ENCODE results near the gene ZPBP2. TPM values are rescaled to one million over a fixed set of nuclear protein-coding genes. Genes with fewer than 3 reads are reported as not detected.
"Not testable (repeated sequence)": the region's sequence is repeated elsewhere in the genome, so short reads cannot be mapped to it uniquely, and the experiment has no call there.

The ZPBP2 gene
- total RNA-seq, 1 donor from 2014 or later, result not detected

DNA sequence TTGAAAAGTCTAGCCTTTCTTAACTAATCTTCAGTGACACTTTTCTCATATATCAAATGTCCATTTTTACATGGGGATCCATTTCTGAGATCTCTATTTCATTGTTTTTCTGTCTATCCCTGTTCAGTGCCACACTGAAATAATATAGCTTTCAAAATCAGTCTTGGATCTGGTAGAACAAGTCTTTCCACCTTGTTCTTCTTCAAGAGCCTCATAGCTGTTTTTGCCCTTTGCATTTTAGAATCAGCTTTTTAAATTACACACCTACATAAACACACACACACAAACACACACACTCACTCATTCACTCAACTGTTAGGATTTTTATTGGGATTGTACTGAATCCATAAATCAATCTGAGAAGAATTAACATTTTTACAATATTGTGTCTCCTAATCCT lies 31.2 kb downstream of the ZPBP2 start:
- peaks cover 6% of the 10 kb centered on the region for H3K9me3 Mint-ChIP-seq
- no peak for DNase-seq (ENCODE audit: extremely low spot score, unreplicated experiment)
- H3K27ac Mint-ChIP-seq, result peak overlapping the region; percentile 73
- H3K27me3 Mint-ChIP-seq, result peaks cover 4% of the 10 kb centered on the region
- TF ChIP-seq, protein P1, sequence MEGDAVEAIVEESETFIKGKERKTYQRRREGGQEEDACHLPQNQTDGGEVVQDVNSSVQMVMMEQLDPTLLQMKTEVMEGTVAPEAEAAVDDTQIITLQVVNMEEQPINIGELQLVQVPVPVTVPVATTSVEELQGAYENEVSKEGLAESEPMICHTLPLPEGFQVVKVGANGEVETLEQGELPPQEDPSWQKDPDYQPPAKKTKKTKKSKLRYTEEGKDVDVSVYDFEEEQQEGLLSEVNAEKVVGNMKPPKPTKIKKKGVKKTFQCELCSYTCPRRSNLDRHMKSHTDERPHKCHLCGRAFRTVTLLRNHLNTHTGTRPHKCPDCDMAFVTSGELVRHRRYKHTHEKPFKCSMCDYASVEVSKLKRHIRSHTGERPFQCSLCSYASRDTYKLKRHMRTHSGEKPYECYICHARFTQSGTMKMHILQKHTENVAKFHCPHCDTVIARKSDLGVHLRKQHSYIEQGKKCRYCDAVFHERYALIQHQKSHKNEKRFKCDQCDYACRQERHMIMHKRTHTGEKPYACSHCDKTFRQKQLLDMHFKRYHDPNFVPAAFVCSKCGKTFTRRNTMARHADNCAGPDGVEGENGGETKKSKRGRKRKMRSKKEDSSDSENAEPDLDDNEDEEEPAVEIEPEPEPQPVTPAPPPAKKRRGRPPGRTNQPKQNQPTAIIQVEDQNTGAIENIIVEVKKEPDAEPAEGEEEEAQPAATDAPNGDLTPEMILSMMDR (conservative IDR thresholded peaks at IDR 0.05), result no peak
- H3K4me1 Mint-ChIP-seq (ENCODE audit: unreplicated experiment), result no peaks in the 10 kb centered on the region
- peaks cover 4% of the 10 kb centered on the region for H3K36me3 Mint-ChIP-seq
- H3K4me3 Mint-ChIP-seq, result peak overlapping the region; percentile 30

DNA sequence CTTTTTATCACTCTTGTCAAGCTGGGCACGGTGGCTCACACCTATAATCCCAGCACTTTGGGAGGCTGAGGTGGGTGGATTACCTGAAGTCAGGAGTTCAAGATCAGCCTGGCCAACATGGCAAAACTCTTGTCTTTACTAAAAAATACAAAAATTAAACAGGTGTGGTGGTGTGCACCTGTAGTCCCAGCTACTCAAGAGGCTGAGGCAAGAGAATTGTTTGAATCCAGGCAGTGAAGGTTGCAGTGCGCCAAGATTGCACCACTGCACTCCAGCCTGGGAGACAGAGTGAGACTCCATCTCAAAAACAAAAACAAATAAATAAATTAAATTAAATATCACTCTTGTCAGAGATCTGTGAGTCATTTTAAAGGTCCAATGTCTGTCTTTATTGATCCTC lies 34.0 kb downstream of the ZPBP2 start:
- not testable (repeated sequence) for H3K27me3 Mint-ChIP-seq, H3K27ac Mint-ChIP-seq

DNA sequence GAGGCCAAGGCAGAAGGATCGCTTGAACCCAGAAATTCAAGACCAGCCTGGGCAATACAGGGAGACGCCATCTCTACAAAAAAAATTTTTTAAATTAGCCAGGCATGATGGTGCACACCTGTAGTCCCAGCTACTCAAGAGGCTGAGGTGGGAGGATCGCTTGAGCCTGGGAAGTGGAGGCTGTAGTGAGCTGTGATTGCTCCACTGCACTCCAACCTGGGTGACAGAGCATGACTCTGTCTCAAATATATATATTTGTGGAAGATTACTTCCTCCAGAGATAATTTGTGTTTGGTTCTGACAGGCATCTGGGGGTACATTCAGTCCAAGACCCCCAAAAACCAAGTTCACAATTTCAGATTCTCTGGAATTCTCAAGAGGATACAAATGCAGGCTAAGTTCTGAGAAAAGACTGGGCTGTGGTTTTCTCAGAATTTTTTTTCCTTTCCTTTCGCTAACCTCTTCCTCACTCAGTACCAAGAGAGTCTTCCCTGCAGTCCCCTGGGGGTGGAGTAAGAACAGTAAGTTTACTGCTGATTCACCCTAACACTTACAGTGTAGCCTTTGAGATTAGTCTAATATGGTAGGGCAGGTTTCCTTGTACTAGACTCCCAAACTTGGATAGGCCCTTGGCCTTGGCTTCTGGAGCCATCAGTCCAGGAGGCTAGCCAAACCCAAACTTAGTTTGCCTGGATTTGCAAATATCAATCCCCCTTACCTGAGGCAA lies 35.3 kb downstream of the ZPBP2 start:
- H3K9me3 Mint-ChIP-seq, result peaks cover 6% of the 10 kb centered on the region
- DNase-seq (ENCODE audit: extremely low spot score, unreplicated experiment), result no peak
- no peaks in the 10 kb centered on the region for H3K4me1 Mint-ChIP-seq (ENCODE audit: unreplicated experiment)
- peaks cover 13% of the 10 kb centered on the region for H3K36me3 Mint-ChIP-seq
- H3K4me3 Mint-ChIP-seq, result no peak overlapping the region
- TF ChIP-seq, protein P1 (conservative IDR thresholded peaks at IDR 0.05), result no peak
- no peaks in the 10 kb centered on the region for H3K27me3 Mint-ChIP-seq
- no peak overlapping the region for H3K27ac Mint-ChIP-seq

More for the DNA sequence above, 34.0 kb downstream of the ZPBP2 start:
- H3K36me3 Mint-ChIP-seq, result peaks cover 13% of the 10 kb centered on the region
- not testable (repeated sequence) for H3K4me3 Mint-ChIP-seq; DNase-seq (ENCODE audit: extremely low spot score, unreplicated experiment); H3K9me3 Mint-ChIP-seq; H3K4me1 Mint-ChIP-seq (ENCODE audit: unreplicated experiment)

DNA sequence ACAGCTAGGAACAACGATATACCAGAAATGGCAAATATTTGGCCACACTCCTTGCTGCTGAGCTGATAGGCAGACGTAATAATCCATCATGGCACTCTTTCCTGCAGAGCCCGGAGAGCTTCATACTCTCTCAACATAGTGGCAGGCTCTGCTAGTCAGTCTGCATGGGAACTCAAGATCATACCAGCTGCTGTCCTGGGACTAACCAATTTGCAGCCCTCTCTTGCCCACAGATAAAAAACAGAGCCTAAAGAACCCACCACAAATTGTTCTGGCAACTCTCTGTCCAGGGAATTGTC lies 36.9 kb downstream of the ZPBP2 start:
- DNase-seq (ENCODE audit: extremely low spot score, unreplicated experiment), result no peak
- no peaks in the 10 kb centered on the region for H3K9me3 Mint-ChIP-seq
- no peaks in the 10 kb centered on the region for H3K27me3 Mint-ChIP-seq
- no peaks in the 10 kb centered on the region for H3K4me1 Mint-ChIP-seq (ENCODE audit: unreplicated experiment)
- TF ChIP-seq, protein P1 (conservative IDR thresholded peaks at IDR 0.05), result no peak
- no peak overlapping the region for H3K4me3 Mint-ChIP-seq
- no peak overlapping the region for H3K27ac Mint-ChIP-seq
- H3K36me3 Mint-ChIP-seq, result peaks cover 9% of the 10 kb centered on the region

DNA sequence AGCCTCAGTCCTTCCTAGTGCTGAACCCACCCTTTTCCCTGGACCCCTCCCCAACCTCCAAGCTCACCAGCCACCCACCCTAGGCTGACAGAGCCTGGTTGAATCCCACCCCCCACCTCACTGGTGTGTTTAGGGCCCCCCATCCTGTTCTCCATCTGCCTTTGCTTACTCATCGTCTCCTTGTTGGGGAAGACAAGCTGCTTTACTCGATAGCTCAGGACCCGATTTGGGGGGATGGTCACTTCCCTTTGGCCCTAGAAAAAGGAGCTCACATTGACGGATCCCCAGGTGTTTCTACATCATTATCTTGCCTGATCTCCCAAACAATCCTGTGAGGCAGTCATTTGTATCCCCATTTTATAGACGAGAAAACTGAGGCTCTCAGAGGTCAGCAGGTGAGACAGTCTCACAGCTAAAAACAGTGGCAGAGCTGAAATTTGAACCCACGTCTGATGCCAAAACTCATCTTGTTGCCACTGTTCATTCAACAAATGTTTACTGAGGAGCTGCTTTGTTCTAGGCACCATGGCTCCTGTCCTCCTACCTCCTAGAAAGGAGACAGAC lies 40.9 kb downstream of the ZPBP2 start:
- H3K4me1 Mint-ChIP-seq (ENCODE audit: unreplicated experiment), result no peaks in the 10 kb centered on the region
- DNase-seq (ENCODE audit: extremely low spot score, unreplicated experiment), result no peak
- H3K4me3 Mint-ChIP-seq, result no peak overlapping the region
- peaks cover 12% of the 10 kb centered on the region for H3K36me3 Mint-ChIP-seq
- TF ChIP-seq, protein P1 (conservative IDR thresholded peaks at IDR 0.05), result no peak
- no peaks in the 10 kb centered on the region for H3K27me3 Mint-ChIP-seq
- H3K27ac Mint-ChIP-seq, result no peak overlapping the region
- no peaks in the 10 kb centered on the region for H3K9me3 Mint-ChIP-seq

DNA sequence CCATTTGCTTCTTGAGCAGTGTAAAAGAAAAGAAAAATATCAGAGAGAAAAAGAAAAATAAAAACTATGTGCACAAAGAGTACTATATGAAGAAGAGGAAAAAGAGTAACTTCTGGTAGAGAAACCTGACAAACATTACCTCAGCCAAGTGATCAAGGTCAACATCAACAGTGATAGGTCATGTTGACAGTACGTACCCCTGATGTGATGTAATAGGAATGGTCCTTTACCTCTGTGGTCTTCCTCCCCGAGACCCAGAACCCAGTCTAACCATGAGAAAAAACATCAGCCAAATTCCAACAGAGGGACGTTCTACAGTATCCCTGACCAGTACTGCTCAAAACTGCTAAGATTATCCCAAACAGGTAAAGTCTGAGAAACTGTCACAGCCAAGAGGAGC lies 46.0 kb downstream of the ZPBP2 start:
- TF ChIP-seq, protein P1 (conservative IDR thresholded peaks at IDR 0.05), result no peak
- Mint-ChIP-seq H3K27ac (no peak overlapping the region), H3K4me3 (no peak overlapping the region), H3K4me1 (ENCODE audit: unreplicated experiment) (peaks cover 11% of the 10 kb centered on the region), H3K36me3 (peaks cover 26% of the 10 kb centered on the region), H3K9me3 (no peaks in the 10 kb centered on the region), H3K27me3 (no peaks in the 10 kb centered on the region)
- no peak for DNase-seq (ENCODE audit: extremely low spot score, unreplicated experiment)
